ENCODE results near the gene KLRF1. TPM values are rescaled to one million over a fixed set of nuclear protein-coding genes. Genes with fewer than 3 reads are reported as not detected.

KLRF1 gene
- total and polyA plus RNA-seq, 12 donors, result 0.17 to 0.61 (median 0.42) TPM; not detected in 7

GRCh38 chr12:9809866-9810265 is 17.4 kb upstream of the KLRF1 start:
- Histone ChIP-seq H3K36me3 (replicated peaks in 1 of 2) (no peaks in the 10 kb centered on the region), H3K9me3 (replicated peaks in 1 of 3) (no peaks in the 10 kb centered on the region), H3K27me3 (no peaks in the 10 kb centered on the region), H3K27ac (no peak overlapping the region), H3K4me1 (replicated peaks in 1 of 2) (no peaks in the 10 kb centered on the region), H3K4me3 (no peak overlapping the region)
- DNase-seq, result no peak
- intact Hi-C loops (cut with DNase I), result loop anchor here in 1 of 2 donors (10.0 kb wide), 1 partner anchor 115 kb away; no protein-coding TSS in a partner anchor
- no peak for TF ChIP-seq CTCF (IDR thresholded peaks at IDR 0.05)

- no peaks in the 10 kb centered on the region for H3K9me3 ChIP-seq (replicated peaks in 1 of 3)
- H3K36me3 ChIP-seq (replicated peaks in 1 of 2), result no peaks in the 10 kb centered on the region
- H3K4me1 ChIP-seq (replicated peaks in 1 of 2), result no peaks in the 10 kb centered on the region
- no peak overlapping the region for H3K4me3 ChIP-seq
- no peak for TF ChIP-seq CTCF (IDR thresholded peaks at IDR 0.05)
- no peak for TF ChIP-seq POLR2A (IDR thresholded peaks at IDR 0.05)
- 54 to 65% (median 62%) methylated on average over 2 of the region's 2 CpGs for WGBS, 4 donors
- no peaks in the 10 kb centered on the region for H3K27me3 ChIP-seq
- H3K27ac ChIP-seq, result no peak overlapping the region
- intact Hi-C loops (cut with DNase I), result loop anchor here in 1 of 2 donors (10.0 kb wide), 1 partner anchor 114 kb away; no protein-coding TSS in a partner anchor
- no peak for DNase-seq
Measured at GRCh38 chr12:9810671-9811070, 16.6 kb upstream of the KLRF1 start.

- Histone ChIP-seq H3K36me3 (replicated peaks in 1 of 2) (no peaks in the 10 kb centered on the region), H3K27me3 (no peaks in the 10 kb centered on the region), H3K4me3 (no peak overlapping the region), H3K27ac (no peak overlapping the region), H3K4me1 (replicated peaks in 1 of 2) (no peaks in the 10 kb centered on the region), H3K9me3 (replicated peaks in 1 of 3) (no peaks in the 10 kb centered on the region)
- intact Hi-C loops (cut with DNase I), result loop anchor here in 1 of 2 donors (10.0 kb wide), 1 partner anchor 113 kb away; no protein-coding TSS in a partner anchor
- no peak for DNase-seq
- no peak for TF ChIP-seq POLR2A (IDR thresholded peaks at IDR 0.05)
- TF ChIP-seq CTCF (IDR thresholded peaks at IDR 0.05), result no peak
- 73 to 81% (median 74%) methylated on average over 5 of the region's 5 CpGs for WGBS, 4 donors
Measured at GRCh38 chr12:9811621-9812020, 15.7 kb upstream of the KLRF1 start.

DNA sequence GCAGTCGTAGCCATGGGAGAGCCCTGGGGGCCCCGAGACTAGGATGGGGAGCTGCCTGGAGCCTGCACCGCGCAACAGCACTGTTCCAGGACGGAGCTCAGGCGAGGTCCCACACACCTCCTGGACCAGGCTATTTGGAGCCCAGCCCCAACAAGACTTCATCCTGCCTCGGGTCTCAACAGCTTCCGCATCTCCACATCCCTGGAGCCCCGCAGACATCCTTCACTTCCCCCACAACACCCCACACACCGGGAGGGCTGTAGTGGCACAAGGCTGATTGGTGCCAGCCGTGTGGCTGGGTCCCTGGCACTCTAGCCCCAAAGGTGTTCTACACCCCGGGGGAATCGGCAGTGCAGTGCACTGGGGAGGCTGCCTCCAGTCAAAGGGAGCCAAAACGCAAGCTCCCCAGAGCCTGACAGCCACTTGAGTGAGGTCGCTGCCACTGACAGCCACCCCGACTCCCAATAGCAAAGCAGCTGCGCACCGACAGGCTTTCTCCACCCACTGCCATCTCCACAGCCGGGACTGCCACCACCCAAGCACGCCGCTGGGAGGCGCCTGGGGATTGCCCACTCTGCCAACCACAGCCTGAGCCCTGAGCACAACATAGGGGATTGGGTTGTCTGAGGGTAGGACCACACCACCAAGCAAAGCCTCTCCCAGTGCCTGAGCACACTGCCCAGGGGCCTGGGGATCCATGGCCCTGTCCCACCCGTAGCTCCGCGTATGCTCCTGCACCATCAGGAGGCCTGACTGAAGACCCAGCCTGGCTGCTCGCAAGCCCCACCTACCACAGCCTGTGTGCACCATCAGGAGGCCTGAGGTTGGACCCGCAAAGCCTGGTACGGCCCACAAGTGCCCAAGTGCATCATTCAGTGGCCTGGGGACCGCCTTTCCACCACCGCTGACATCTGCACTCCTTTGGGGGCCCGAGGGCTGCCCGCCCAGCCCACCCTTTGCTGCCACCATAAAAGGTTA is 13.2 kb upstream of the KLRF1 start:
- whole genome bisulfite sequencing, 4 donors, result 38 to 74% (median 39%) methylated on average over 9 to 32 of the region's 32 CpGs
- no peaks in the 10 kb centered on the region for H3K36me3 ChIP-seq (replicated peaks in 1 of 2)
- peak overlapping the region in 1 of 4 donors; percentile 5 for H3K4me3 ChIP-seq
- no peaks in the 10 kb centered on the region for H3K9me3 ChIP-seq (replicated peaks in 1 of 3)
- peak; percentile 61 to 85 (median 69) for DNase-seq
- H3K27me3 ChIP-seq, result no peaks in the 10 kb centered on the region
- intact Hi-C loops (cut with DNase I), result loop anchor here in 1 of 2 donors (10.0 kb wide), 1 partner anchor 111 kb away; no protein-coding TSS in a partner anchor
- no peak for TF ChIP-seq POLR2A (IDR thresholded peaks at IDR 0.05)
- TF ChIP-seq CTCF (IDR thresholded peaks at IDR 0.05), result peak; percentile 44 to 83 (median 70)
- H3K4me1 ChIP-seq (replicated peaks in 1 of 2), result no peaks in the 10 kb centered on the region
- no peak overlapping the region for H3K27ac ChIP-seq
